ENCODE data around the gene BAIAP3.

BAIAP3 gene

GRCh38 chr16:1367486-1368174 lies 34.2 kb downstream of the BAIAP3 start:
- in situ Hi-C loops (cut with MboI; ENCODE audit: low pct_unique_long_range_greater_than_20kb, low sequenced_read_pairs, unreplicated experiment): no loop called here
- no peak for TF ChIP-seq CTCF (IDR thresholded peaks at IDR 0.05; ENCODE audit: extremely low read depth, insufficient read depth, missing control alignments)
- no peak for DNase-seq (ENCODE audit: low spot score)

GRCh38 chr16:1371054-1371978 lies 37.9 kb downstream of the BAIAP3 start:
- in situ Hi-C loops (cut with MboI; ENCODE audit: low pct_unique_long_range_greater_than_20kb, low sequenced_read_pairs, unreplicated experiment): no loop called here
- no peak for TF ChIP-seq CTCF (IDR thresholded peaks at IDR 0.05; ENCODE audit: extremely low read depth, insufficient read depth, missing control alignments)
- no peak for DNase-seq (ENCODE audit: low spot score)

GRCh38 chr16:1372292-1372950 lies 39.0 kb downstream of the BAIAP3 start:
- DNase-seq (ENCODE audit: low spot score): no peak
- no peak for TF ChIP-seq CTCF (IDR thresholded peaks at IDR 0.05; ENCODE audit: extremely low read depth, insufficient read depth, missing control alignments)
- in situ Hi-C loops (cut with MboI; ENCODE audit: low pct_unique_long_range_greater_than_20kb, low sequenced_read_pairs, unreplicated experiment): no loop called here

GRCh38 chr16:1374418-1375297 lies 41.2 kb downstream of the BAIAP3 start:
- in situ Hi-C loops (cut with MboI; ENCODE audit: low pct_unique_long_range_greater_than_20kb, low sequenced_read_pairs, unreplicated experiment): no loop called here
- no peak for DNase-seq (ENCODE audit: low spot score)
- TF ChIP-seq CTCF (IDR thresholded peaks at IDR 0.05; ENCODE audit: extremely low read depth, insufficient read depth, missing control alignments): no peak

GRCh38 chr16:1375298-1375640 lies 41.8 kb downstream of the BAIAP3 start:
- TF ChIP-seq CTCF (IDR thresholded peaks at IDR 0.05; ENCODE audit: extremely low read depth, insufficient read depth, missing control alignments): no peak
- in situ Hi-C loops (cut with MboI; ENCODE audit: low pct_unique_long_range_greater_than_20kb, low sequenced_read_pairs, unreplicated experiment): no loop called here
- no peak for DNase-seq (ENCODE audit: low spot score)
